Astrocyte (in vitro differentiated cells and primary cell): ENCODE measurements around the gene RITA1. TPM values are rescaled to one million over a fixed set of nuclear protein-coding genes. Genes with fewer than 3 reads are reported as not detected.

ENCODE experiments used
- DNase-seq: peaks from one replicate; pipeline ENCODE4 v3.0.0-alpha.2; 2010; ENCODE audit warnings: low read depth
- FAIRE-seq: peaks from 2 replicates; lab custom pipeline; 2011; peaks lifted over from hg19 to GRCh38; lab: Jason Lieb, UNC
- H2AFZ ChIP-seq: 2 replicates; pipeline ENCODE4 v1.6.0; 2012; ENCODE audit warnings: low read depth, low read length, inconsistent platforms
- H3K27ac ChIP-seq: 2 replicates; pipeline ENCODE4 v1.5.1; 2011; ENCODE audit warnings: low read depth, low read length, inconsistent platforms
- H3K27me3 ChIP-seq: 2 replicates; pipeline ENCODE4 v1.6.0; 2011; ENCODE audit warnings: low read length, inconsistent platforms; ENCODE audit not compliant: insufficient read depth
- H3K36me3 ChIP-seq: 2 replicates; pipeline ENCODE4 v1.5.1; 2011; ENCODE audit warnings: low read length, inconsistent platforms; ENCODE audit not compliant: insufficient read depth
- H3K4me1 ChIP-seq: 2 replicates; pipeline ENCODE4 v1.5.1; 2011; ENCODE audit warnings: low read length, inconsistent platforms; ENCODE audit not compliant: insufficient read depth
- H3K4me2 ChIP-seq: 2 replicates; pipeline ENCODE4 v1.6.0; 2012; ENCODE audit warnings: low read length, inconsistent platforms
- H3K4me3 ChIP-seq: 2 replicates; pipeline ENCODE4 v1.5.1; 2011; ENCODE audit warnings: low read depth, mild to moderate bottlenecking, low read length, inconsistent platforms; ENCODE audit not compliant: insufficient read depth
- H3K79me2 ChIP-seq: 2 replicates; pipeline ENCODE4 v1.6.0; 2012; ENCODE audit warnings: mild to moderate bottlenecking, low read length, inconsistent platforms; ENCODE audit not compliant: insufficient read depth
- H3K9ac ChIP-seq: 2 replicates; pipeline ENCODE4 v1.6.0; 2012; ENCODE audit warnings: mild to moderate bottlenecking, low read length, inconsistent platforms
- H3K9me3 ChIP-seq: 2 replicates; pipeline ENCODE4 v1.5.1; 2012; ENCODE audit warnings: low read depth, mild to moderate bottlenecking, low read length, inconsistent platforms; ENCODE audit not compliant: insufficient read depth
- H4K20me1 ChIP-seq: 2 replicates; pipeline ENCODE4 v1.6.0; 2012; ENCODE audit warnings: low read length, inconsistent platforms; ENCODE audit not compliant: insufficient read depth
- H3K27ac Mint-ChIP-seq: one replicate; pipeline ENCODE4 v1.8.0; 2021; ENCODE audit warnings: mild to moderate bottlenecking, mixed read lengths; ENCODE audit not compliant: unreplicated experiment
- H3K27me3 Mint-ChIP-seq: one replicate; pipeline ENCODE4 v1.8.0; 2021; ENCODE audit warnings: low read depth, mixed read lengths; ENCODE audit not compliant: unreplicated experiment
- H3K36me3 Mint-ChIP-seq: one replicate; pipeline ENCODE4 v1.8.0; 2021; ENCODE audit warnings: low read depth, mixed read lengths; ENCODE audit not compliant: unreplicated experiment
- H3K4me1 Mint-ChIP-seq: one replicate; pipeline ENCODE4 v1.8.0; 2021; ENCODE audit warnings: low read depth, mixed read lengths; ENCODE audit not compliant: unreplicated experiment
- H3K4me3 Mint-ChIP-seq: one replicate; pipeline ENCODE4 v1.8.0; 2021; ENCODE audit warnings: mild to moderate bottlenecking, moderate library complexity, mixed read lengths; ENCODE audit not compliant: unreplicated experiment
- H3K9me3 Mint-ChIP-seq: one replicate; pipeline ENCODE4 v1.8.0; 2021; ENCODE audit warnings: mild to moderate bottlenecking, mixed read lengths; ENCODE audit not compliant: unreplicated experiment
- CTCF ChIP-seq: IDR thresholded peaks from 2 replicates; pipeline ENCODE4 v1.5.1; 2011; ENCODE audit warnings: low read depth, mild to moderate bottlenecking, inconsistent platforms, low read length, moderate library complexity; ENCODE audit not compliant: insufficient read depth
- EZH2 ChIP-seq: IDR thresholded peaks from 2 replicates; pipeline ENCODE4 v1.6.1; 2012; ENCODE audit warnings: mild to moderate bottlenecking, low read length, inconsistent platforms; ENCODE audit not compliant: insufficient read depth
- total RNA-seq: library from RNA; stranded (reverse); gene quantifications from 2 replicates; pipeline ENCODE4 v1.2.1, GENCODE V29; 2021

RITA1 gene
- total RNA-seq, 1 donor from 2014 or later, result 23.5 TPM

GRCh38 chr12:113237748-113238147 lies 52.2 kb downstream of the RITA1 start:
- Histone ChIP-seq H3K79me2 (no peaks in the 10 kb centered on the region), H3K9me3 (no peaks in the 10 kb centered on the region), H3K4me3 (no peak overlapping the region), H3K36me3 (no peaks in the 10 kb centered on the region), H3K27me3 (no peaks in the 10 kb centered on the region), H4K20me1 (no peaks in the 10 kb centered on the region), H3K9ac (no peak overlapping the region), H3K27ac (no peak overlapping the region), H3K4me1 (peaks cover 34% of the 10 kb centered on the region), H2AFZ (no peak overlapping the region), H3K4me2 (no peak overlapping the region)
- FAIRE-seq, result no peak
- H3K9me3 Mint-ChIP-seq, result no peaks in the 10 kb centered on the region
- H3K4me1 Mint-ChIP-seq, result peaks cover 15% of the 10 kb centered on the region
- H3K4me3 Mint-ChIP-seq, result no peak overlapping the region
- H3K27ac Mint-ChIP-seq, result no peak overlapping the region
- no peak for DNase-seq
- H3K27me3 Mint-ChIP-seq, result no peaks in the 10 kb centered on the region
- H3K36me3 Mint-ChIP-seq, result peaks cover 23% of the 10 kb centered on the region
- no peak for TF ChIP-seq CTCF
- no peak for TF ChIP-seq EZH2

- Histone ChIP-seq H3K27ac (no peak overlapping the region), H4K20me1 (no peaks in the 10 kb centered on the region), H3K4me3 (no peak overlapping the region), H3K9ac (no peak overlapping the region), H3K79me2 (no peaks in the 10 kb centered on the region), H3K36me3 (no peaks in the 10 kb centered on the region), H3K4me1 (peaks cover 29% of the 10 kb centered on the region), H3K9me3 (no peaks in the 10 kb centered on the region), H3K4me2 (no peak overlapping the region), H3K27me3 (no peaks in the 10 kb centered on the region), H2AFZ (no peak overlapping the region)
- no peak for FAIRE-seq
- H3K36me3 Mint-ChIP-seq, result peaks cover 25% of the 10 kb centered on the region
- no peak overlapping the region for H3K4me3 Mint-ChIP-seq
- peaks cover 13% of the 10 kb centered on the region for H3K4me1 Mint-ChIP-seq
- no peak for DNase-seq
- no peak for TF ChIP-seq EZH2
- TF ChIP-seq CTCF, result no peak
- no peak overlapping the region for H3K27ac Mint-ChIP-seq
- H3K27me3 Mint-ChIP-seq, result no peaks in the 10 kb centered on the region
- no peaks in the 10 kb centered on the region for H3K9me3 Mint-ChIP-seq
Observed at GRCh38 chr12:113238309-113238708, 52.8 kb downstream of the RITA1 start.

GRCh38 chr12:113239288-113239771 lies 53.8 kb downstream of the RITA1 start:
- TF ChIP-seq CTCF, result no peak
- TF ChIP-seq EZH2, result no peak
- H3K36me3 ChIP-seq, result no peaks in the 10 kb centered on the region
- H3K4me2 ChIP-seq, result no peak overlapping the region
- DNase-seq (no peak), FAIRE-seq (no peak)
- Mint-ChIP-seq H3K4me3 (no peak overlapping the region), H3K4me1 (peaks cover 13% of the 10 kb centered on the region), H3K9me3 (no peaks in the 10 kb centered on the region), H3K27ac (no peak overlapping the region), H3K36me3 (peaks cover 17% of the 10 kb centered on the region), H3K27me3 (no peaks in the 10 kb centered on the region)
- peaks cover 31% of the 10 kb centered on the region for H3K4me1 ChIP-seq
- no peak overlapping the region for H3K4me3 ChIP-seq
- H3K27ac ChIP-seq, result no peak overlapping the region
- no peaks in the 10 kb centered on the region for H3K79me2 ChIP-seq
- H3K9me3 ChIP-seq, result no peaks in the 10 kb centered on the region
- H3K27me3 ChIP-seq, result no peaks in the 10 kb centered on the region
- no peaks in the 10 kb centered on the region for H4K20me1 ChIP-seq
- no peak overlapping the region for H2AFZ ChIP-seq
- no peak overlapping the region for H3K9ac ChIP-seq
